ENCODE data around the gene BUB1B.

DNA sequence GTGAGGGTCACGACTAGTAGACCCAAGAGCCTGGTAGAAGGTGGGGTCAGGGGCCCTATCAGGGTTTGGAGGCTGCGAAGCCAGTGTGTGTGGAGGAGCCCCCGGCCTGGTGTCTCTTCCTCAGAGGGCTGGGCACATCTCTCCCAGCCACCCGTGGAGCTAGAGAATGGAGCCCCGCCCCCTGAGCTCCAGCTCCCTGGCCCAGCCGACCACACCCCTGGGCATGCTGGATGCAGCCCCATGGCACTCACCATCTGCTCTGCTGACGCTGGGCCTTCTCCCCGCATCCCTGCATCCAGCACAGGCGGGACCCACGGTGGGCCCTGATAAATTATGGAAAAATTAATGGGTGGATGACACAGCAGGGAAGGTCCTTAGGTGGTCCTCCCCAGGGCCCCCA, 104.5 kb downstream of the BUB1B start:
- TF ChIP-seq POLR2A (IDR thresholded peaks at IDR 0.05; ENCODE audit: low read depth, low read length), result no peak
- no peak for TF ChIP-seq TAF1 (IDR thresholded peaks at IDR 0.05; ENCODE audit: low read depth, low read length)
- no peak for TF ChIP-seq POLR2AphosphoS5 (IDR thresholded peaks at IDR 0.05; ENCODE audit: low read depth, low read length)

All from GM12891 (cell line).